Head of caudate nucleus (tissue), 42 donors: ENCODE results near the gene PLAC8L1.
A peak's percentile ranks its signal among the peaks of the same experiment; 100 is the strongest.

Experiments
- DNase-seq, 42 donors: peaks; one replicate each; pipeline versions ENCODE4 v3.0.0 to v3.0.0-alpha.2; 2020 to 2021; ENCODE audit warnings: mixed read lengths in 7 of 42
- intact Hi-C: fragments of 100-400 bp; cut with DNase I; formaldehyde crosslinking; loops from one replicate; pipeline ENCODE4 v1.15.0; 2022

Gene PLAC8L1

GRCh38 chr5:146050086-146050485 is 55.3 kb downstream of the PLAC8L1 start:
- no peak for DNase-seq
- intact Hi-C loops = no loop called here

GRCh38 chr5:146049704-146050026 is 55.7 kb downstream of the PLAC8L1 start:
- intact Hi-C loops = no loop called here
- DNase-seq = no peak

GRCh38 chr5:146048994-146049703 is 56.2 kb downstream of the PLAC8L1 start:
- intact Hi-C loops = no loop called here
- peak in 38 of 42 donors; percentile 24 to 81 (median 56) for DNase-seq

GRCh38 chr5:146047396-146047795 is 58.0 kb downstream of the PLAC8L1 start:
- DNase-seq = no peak
- intact Hi-C loops = no loop called here

GRCh38 chr5:146043722-146044121 is 61.7 kb downstream of the PLAC8L1 start:
- intact Hi-C loops = no loop called here
- DNase-seq = peak in 1 of 42 donors; percentile 8

- peak in 1 of 42 donors; percentile 38 for DNase-seq
- intact Hi-C loops = no loop called here
These were observed 62.6 kb downstream of the PLAC8L1 start for GRCh38 chr5:146042628-146043279.

- intact Hi-C loops = no loop called here
- peak in 1 of 42 donors; percentile 28 for DNase-seq
These were observed 64.1 kb downstream of the PLAC8L1 start for GRCh38 chr5:146041180-146041789.

- intact Hi-C loops = no loop called here
These were observed 64.8 kb downstream of the PLAC8L1 start for GRCh38 chr5:146040527-146040926.

GRCh38 chr5:146039420-146039819 is 66.0 kb downstream of the PLAC8L1 start:
- no peak for DNase-seq
- intact Hi-C loops = no loop called here

More at GRCh38 chr5:146040527-146040926, 64.8 kb downstream of the PLAC8L1 start:
- DNase-seq = no peak

GRCh38 chr5:146034605-146035004 is 70.8 kb downstream of the PLAC8L1 start:
- intact Hi-C loops = no loop called here
- DNase-seq = no peak
